Tongue (tissue), 3 donors: ENCODE results near the gene PEX7. TPM values are rescaled to one million over a fixed set of nuclear protein-coding genes. Genes with fewer than 3 reads are reported as not detected.
A peak's percentile ranks its signal among the peaks of the same experiment; 100 is the strongest.
"Not testable (repeated sequence)": the region's sequence is repeated elsewhere in the genome, so short reads cannot be mapped to it uniquely, and the experiment has no call there.

Source experiments
- DNase-seq: peaks from one replicate; pipeline ENCODE4 v3.0.0-alpha.2; 2015
- small RNA-seq: library from RNA; depleted of rRNA; stranded (forward); fragments of <200 nt; gene quantifications from one replicate; pipeline ENCODE3, GENCODE V24; 2014; ENCODE audit warnings: low replicate concordance
- total RNA-seq: library from RNA; depleted of rRNA; stranded (reverse); fragments of >200 nt; gene quantifications from one replicate; pipeline ENCODE4 v1.2.3, GENCODE V29; 2014

Gene PEX7
- total RNA-seq, 1 donor from 2014 or later: 10.1 TPM

DNA sequence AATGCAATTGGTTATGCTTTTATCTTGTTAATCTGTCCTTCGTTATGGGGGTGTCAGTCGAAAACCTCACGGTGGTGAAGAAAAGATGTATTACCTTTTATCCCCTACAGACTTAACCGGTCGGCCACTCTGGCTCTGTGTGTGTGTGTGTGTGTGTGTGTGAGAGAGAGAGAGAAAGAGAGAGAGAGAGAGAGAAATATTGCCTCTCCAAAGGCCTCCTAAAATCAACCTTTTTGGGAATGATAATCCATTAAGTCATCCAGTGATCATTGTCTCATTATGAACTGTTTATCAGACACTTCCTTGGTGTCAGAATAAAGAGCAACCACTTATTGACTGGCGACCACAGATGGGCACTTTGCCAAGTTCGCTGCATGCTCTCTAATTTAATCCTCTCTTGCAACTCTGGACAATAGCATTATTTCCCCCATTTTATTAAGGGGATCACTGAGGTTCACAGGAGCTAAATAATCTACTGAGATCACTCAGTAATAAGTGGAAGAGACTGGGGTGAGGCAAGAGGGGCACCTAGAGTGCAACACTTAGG is 130.4 kb downstream of the PEX7 start:
- no peak for DNase-seq

DNA sequence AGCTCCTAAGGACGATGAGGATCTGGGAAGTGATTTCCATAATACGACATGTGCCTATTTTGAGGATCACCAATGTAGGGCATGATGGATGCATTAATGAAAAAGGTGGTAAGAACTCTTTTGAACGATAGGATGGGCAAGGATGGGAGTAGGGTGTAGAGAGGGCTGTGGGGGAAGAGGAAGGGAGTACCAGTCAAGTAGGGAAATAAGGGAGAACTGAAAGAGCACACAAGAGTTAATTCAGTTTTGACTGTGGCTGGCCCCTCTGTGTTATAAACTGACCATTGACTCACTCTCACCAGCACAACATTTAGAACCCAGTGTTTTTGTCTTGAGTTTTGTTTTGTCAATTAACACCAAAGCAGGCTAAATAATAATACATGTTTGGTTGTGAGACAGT is 132.7 kb downstream of the PEX7 start:
- no peak for DNase-seq

DNA sequence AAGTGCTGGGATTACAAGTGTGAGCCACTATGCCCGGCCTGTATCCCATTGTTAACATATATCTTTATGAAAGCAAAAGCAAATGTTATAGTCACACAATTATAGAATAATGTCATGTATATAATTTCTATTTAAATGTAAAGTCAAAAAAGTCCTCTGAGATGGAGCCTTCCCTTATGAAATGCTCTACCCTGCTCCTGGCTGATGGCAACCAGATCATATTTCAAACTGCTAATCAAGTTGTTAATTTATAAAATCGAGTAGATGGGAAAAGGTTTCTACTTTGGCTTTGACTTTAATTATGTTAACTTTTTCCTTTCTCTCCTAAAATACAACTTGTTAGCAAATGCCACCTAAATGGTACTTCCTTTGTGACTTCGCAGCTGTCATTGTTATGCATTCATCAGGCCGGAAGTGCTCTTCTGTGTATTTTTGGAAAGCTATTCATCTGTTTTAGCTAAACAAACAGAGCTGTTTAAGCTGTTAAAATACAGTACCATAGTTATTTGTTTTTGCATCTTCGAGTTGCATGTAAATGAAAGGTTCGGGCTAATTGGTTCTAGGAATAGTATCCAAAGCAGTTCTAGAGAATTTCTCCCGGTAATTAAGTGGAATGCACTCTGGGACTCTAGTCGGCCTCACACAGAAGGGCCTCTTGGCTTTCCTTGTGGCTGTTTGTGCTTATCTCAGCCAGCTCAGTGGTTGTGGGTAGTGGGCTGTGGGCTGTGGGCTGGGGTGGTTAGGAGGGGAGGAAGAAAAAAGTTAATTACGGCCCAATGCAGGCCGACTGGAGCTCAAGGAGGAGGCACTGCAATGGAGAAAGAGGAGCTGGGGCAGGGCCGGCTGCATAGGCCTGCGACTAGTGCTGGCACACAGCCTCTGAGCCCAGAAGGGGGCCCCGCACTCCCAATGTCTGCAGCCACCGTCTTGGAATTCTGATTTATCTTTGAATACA is 134.5 kb downstream of the PEX7 start:
- peak; percentile 25 for DNase-seq

DNA sequence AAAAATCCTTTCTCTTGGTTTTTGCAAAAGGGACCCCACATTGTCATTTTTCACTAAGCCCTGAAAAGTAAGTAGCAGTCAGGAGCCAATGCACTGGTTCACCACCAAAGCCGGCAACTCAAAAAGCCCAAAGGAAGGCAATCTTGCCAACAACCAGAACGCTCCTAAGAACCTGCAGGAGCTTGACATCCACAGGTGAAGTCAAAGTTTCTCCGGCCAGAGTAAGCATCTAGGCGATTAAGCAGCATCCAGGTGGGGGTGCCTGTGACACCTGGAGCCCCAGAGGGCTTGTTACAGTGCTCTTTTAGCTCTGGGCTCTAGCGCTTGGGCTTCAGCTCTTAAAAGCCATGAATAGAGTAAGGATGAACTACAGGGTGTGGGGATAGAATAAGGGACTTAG is 135.8 kb downstream of the PEX7 start:
- no peak for DNase-seq

DNA sequence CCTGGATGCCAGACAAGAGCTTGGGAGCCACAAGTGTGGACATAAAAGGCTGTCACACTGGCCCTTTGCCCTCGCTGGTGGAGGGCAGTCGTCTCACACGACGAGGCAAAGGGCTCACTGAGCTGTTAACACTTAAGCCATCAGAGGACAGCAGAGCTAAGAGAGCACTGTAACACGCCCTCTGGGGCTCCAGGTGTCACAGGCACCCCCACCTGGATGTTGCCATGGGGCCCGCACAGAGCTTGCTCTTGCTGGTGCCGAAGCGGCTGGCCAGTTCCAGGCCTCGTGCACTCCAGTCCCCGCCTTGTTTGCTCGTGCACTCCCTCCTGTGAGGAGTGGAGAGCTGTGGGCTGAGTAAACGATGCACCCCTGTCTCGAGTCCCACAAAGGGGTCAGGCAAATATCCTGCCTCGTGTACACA is 137.1 kb downstream of the PEX7 start:
- DNase-seq: no peak

DNA sequence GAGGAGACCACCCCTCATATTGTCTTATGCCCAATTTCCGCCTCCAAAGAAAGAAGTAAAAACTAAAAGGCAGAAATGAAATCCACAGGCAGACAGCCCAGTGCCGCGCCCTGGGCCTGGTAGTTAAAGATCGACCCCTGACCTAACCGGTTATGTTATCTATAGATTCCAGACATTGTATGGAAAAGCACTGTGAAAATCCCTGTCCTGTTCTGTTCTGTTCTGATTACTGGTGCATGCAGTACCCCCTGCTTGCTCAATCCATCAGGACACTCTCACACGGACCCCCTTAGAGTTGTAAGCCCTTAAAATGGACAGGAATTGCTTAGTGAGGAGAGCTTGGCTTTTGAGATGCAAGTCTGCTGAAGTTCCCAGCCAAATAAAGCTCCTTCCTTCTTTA is 137.5 kb downstream of the PEX7 start:
- not testable (repeated sequence) for DNase-seq

DNA sequence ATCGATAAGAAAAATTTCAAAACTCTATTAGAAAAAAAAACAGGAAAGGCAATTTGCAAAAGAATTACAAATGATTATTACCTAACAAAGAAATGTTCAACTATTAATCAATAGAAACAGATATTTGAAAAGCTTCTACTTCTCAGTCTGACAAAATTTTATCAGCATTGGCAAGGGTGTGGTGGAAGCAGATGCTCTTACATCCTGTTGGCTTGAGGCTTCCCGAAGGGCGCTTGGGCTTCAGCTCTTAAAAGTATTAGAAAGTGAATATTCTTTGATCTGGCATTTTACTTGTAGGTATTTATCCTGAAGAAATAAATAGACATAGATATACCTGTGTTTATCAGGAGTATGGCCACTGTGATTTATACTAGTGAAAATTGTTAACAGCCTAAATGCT is 138.4 kb downstream of the PEX7 start:
- no peak for DNase-seq

DNA sequence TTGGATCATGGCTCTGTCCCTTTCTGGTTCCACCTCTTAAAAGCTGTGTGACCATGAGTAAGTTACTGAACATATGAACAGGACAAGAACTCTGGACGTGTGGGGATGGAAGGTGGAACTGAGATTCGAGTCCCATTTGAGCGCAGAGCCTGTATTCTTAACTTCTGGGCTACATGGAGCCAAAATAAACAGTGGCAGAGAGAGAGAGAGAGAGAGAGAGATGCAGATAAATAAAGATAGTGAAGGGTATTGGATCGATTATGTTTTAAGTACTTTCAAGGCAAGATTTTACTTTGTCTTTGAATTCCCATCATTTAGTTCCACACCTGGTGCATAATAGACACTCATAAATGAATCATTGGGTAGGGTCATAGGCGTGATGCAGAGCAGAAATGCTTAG is 139.5 kb downstream of the PEX7 start:
- no peak for DNase-seq

DNA sequence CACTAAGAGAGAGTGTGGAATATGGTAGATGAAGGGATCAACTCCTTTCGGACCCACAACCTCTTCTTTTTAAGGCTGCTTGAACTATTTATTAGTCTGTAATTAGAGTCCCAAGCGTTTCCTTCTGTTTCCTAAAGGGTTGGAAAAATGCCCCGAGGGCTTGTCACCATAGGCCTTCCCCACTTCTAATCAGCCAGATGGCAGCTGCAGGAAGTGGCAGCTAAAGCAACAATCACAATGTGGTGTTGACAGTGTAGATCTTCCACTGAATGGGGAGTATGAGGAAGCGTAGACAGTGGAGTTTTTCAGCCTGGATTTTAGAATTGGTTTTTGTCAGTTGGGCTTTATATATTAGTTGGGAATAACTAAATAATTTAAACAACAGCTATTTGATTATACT is 140.3 kb downstream of the PEX7 start:
- peak; percentile 69 for DNase-seq

DNA sequence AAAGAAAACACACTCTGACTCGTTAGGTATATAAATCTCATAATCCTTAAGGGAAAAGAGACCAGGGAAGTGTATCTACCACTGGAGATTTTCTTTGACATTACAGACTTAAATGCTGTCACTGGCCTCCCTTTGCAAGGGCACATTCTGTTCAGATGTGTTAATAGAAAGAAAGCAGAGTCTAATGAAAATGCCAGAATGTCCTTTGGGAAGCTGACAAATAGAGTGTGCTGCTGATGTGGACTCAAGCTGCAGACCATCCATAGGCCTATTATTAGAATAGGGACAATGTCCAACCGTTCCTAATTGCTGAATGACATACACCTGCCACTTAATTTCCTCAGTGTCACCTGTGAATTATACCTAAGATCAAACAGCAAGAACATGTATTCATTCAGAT is 140.9 kb downstream of the PEX7 start:
- no peak for DNase-seq

Small RNAs within 50 kb of the gene (small RNA-seq; reads per million reads assigned to genes)
- gene RF00019 (not detected), gene RF00443 (not detected)

Other genes starting within 250 kb of the PEX7 start
- gene MAP3K5, start 30.1 kb upstream of the PEX7 start, total RNA-seq: 10.2 TPM
- not detected for gene SLC35D3, start 99.7 kb downstream of the PEX7 start, total RNA-seq
- gene IL20RA, start 222.4 kb downstream of the PEX7 start, total RNA-seq: 4.6 TPM